Measurements from ENCODE around the gene NFATC1.
A peak's percentile ranks its signal among the peaks of the same experiment; 100 is the strongest.

NFATC1 gene

DNA sequence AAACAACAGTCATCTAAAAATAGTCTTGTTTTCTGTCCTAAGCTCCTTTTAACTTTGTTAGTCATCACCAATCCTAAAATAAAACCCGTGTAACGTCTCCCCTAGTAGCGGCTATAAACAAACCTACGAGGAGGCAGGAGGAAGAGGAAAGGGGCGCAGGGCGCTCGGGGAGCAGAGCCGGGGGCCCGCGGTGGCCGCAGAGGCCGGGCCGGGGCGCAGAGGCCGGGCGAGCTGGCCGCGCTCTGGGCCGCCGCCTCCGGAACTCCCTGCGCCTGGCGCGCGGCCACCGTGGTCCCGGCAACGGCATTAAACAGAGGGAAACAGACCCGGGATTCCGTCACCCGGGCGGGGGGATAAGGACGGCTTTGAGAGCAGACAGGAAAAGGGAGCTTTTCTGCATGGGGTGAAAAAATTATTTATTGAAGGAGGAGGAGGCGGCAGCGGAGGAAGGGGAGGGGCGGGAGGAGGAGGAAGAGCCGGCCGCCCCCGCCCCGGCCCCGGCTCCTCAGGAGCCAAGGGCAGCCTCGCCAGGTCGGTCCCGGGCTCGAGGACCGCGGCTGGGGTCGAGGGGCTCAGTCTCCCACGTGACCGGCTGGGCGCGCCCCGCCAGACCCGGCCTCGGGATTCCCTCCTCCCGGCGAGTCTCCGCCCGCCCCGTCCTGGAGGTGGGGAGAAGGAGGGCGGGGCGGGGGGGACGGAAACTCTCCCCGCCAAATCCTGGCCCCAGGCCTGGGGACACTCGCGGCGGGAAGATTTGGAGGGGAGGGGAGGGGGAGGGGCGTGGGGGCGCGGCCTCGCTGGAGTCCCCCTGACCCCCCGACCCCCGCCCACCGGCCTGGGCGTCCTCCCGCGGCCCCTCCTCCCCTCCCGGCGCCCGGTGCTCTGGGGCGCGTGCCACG, 1.8 kb upstream of the NFATC1 start:
- in situ Hi-C loops (cut with HindIII; ENCODE audit: low sequenced_read_pairs): no loop called here
- peak overlapping the region; percentile 43 for H3K4me3 ChIP-seq (ENCODE audit: low read depth, low read length)
- TF ChIP-seq, protein P1, sequence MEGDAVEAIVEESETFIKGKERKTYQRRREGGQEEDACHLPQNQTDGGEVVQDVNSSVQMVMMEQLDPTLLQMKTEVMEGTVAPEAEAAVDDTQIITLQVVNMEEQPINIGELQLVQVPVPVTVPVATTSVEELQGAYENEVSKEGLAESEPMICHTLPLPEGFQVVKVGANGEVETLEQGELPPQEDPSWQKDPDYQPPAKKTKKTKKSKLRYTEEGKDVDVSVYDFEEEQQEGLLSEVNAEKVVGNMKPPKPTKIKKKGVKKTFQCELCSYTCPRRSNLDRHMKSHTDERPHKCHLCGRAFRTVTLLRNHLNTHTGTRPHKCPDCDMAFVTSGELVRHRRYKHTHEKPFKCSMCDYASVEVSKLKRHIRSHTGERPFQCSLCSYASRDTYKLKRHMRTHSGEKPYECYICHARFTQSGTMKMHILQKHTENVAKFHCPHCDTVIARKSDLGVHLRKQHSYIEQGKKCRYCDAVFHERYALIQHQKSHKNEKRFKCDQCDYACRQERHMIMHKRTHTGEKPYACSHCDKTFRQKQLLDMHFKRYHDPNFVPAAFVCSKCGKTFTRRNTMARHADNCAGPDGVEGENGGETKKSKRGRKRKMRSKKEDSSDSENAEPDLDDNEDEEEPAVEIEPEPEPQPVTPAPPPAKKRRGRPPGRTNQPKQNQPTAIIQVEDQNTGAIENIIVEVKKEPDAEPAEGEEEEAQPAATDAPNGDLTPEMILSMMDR (IDR thresholded peaks at IDR 0.05; ENCODE audit: low read depth, low read length, missing control alignments): no peak
- DNase-seq (ENCODE audit: low read depth): peak; percentile 63

DNA sequence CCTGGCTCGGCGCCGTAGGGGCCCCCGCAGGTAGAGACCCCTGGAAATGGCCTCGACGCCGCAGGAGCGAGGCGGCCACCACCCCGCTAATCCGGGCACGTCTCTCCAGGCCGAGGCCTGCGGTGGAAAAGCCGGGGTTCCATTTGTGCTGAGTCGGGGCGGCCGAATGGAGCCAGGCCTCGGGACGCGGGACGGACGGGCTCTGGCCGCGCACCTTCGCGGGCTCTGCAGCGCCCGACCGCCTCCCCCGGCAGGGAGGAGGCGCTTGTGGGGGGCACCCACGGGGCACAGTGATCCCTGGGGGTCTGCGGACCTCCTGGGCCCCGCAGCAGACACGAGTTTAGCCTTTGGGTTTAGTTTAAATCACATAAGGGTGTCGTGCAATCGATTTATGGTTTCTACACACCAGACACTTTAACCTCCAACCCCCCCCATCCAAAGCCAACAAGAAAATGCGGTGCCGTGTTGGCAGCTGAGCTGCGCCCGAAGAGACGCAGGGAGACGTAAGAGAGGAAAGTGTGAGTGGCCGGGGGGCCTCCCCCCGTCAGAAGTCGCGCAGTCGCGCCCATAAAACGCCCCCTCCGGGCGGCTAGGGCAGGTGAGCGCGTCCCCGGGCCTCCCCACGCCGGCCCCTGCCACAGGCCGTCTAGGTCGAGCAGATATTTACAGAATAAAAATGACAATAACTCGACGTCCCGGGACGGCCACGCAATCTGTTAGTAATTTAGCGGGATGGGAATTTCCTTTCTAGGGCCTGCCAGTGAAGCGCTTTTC, 1.0 kb upstream of the NFATC1 start:
- peak overlapping the region; percentile 3 for H3K4me3 ChIP-seq (ENCODE audit: low read depth, low read length)
- DNase-seq (ENCODE audit: low read depth): no peak
- TF ChIP-seq, protein P1 (IDR thresholded peaks at IDR 0.05; ENCODE audit: low read depth, low read length, missing control alignments): no peak
- in situ Hi-C loops (cut with HindIII; ENCODE audit: low sequenced_read_pairs): no loop called here

DNA sequence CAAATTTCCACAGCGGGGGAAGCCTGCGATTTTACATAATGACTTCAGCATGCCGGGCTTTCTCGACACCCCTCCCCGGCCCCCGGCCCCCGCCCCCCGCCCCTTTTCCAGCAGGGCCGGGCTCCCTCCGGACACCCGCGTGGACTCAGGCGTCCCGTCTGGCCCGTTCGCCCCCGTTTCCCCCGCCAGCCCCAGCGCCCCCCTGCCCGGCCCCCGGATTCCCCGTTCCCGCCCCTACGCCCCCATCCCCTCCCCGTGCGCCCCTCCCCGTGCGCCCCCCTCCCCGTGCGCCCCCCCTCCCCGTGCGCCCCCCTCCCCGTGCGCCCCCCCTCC, 456 bp upstream of the NFATC1 start:
- in situ Hi-C loops (cut with HindIII; ENCODE audit: low sequenced_read_pairs): no loop called here
- no peak for DNase-seq (ENCODE audit: low read depth)
- no peak overlapping the region for H3K4me3 ChIP-seq (ENCODE audit: low read depth, low read length)
- TF ChIP-seq, protein P1 (IDR thresholded peaks at IDR 0.05; ENCODE audit: low read depth, low read length, missing control alignments): no peak

DNA sequence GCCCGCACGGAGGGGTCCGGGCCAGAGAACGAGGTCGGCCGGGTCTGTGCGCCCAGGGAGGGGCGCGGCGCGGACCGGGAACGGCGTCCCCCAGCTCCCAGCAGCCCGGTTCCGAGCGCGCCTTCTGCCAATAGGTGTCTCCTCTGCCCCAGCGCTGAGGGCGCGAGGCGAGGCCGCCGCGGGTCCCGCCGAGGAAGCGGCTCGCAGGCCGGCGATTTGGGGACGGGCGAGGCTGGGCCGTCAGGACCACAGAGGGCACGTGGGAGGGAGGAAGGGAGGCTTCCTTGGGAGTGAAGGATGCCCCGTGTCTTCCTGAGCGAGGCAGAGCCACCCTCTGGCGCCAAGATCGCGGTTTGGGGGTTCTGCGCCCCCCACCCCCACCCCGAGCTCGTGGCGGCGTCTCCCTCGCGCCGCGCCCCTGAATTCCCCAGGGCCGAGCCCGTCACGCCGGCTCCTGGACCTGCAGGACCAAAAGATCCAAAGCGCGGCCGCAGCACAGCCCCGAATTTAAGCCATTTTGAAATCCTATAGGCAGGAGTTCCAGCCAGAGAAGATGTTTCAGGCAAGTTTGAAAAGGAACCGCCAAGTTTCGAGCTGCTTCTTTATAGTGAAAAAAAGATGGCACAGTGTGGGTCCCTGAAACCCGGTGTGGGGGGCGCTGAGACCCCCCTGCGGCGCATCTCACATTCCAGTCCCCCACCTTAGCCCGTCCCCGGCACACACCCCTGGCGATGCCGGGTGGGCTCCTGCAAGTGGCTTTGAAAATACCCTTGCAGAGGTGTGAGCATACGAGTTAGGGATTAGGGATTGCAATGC, 909 bp downstream of the NFATC1 start:
- in situ Hi-C loops (cut with HindIII; ENCODE audit: low sequenced_read_pairs): no loop called here
- no peak for DNase-seq (ENCODE audit: low read depth)
- H3K4me3 ChIP-seq (ENCODE audit: low read depth, low read length): peak overlapping the region; percentile 37
- TF ChIP-seq, protein P1 (IDR thresholded peaks at IDR 0.05; ENCODE audit: low read depth, low read length, missing control alignments): peak; percentile 1

DNA sequence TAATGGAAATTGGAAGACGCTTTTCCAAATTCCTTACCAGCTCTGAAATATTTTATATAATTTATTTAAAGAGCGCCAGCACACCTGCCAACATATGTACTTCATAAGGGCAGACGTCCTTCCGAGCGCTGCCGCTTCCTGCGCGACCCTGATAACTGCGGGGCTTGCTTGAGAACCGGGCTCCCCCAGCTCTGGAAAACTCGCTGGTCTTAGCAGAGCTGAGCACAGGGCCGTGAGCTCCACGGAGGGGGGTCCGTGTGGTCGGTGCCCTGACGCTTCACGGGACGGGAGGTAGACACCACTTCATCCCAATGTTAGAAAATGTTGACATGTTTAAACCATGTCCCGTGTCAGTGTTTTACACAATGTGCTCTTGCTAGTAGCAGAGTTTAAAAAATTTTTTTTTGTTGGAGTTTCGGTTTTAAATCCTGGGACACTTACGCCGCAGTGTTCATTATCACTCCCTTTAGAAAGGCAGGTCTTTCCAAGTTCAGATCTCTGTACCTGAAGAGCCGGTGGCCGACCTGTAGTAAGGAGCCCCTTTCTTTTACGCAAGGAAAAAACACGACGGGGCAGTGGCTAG, 1.6 kb downstream of the NFATC1 start:
- TF ChIP-seq, protein P1 (IDR thresholded peaks at IDR 0.05; ENCODE audit: low read depth, low read length, missing control alignments): no peak
- in situ Hi-C loops (cut with HindIII; ENCODE audit: low sequenced_read_pairs): no loop called here
- no peak for DNase-seq (ENCODE audit: low read depth)
- H3K4me3 ChIP-seq (ENCODE audit: low read depth, low read length): no peak overlapping the region

Measured in astrocyte of the cerebellum (primary cell).